ENCODE data around the gene SLC8B1. TPM values are rescaled to one million over a fixed set of nuclear protein-coding genes. Genes with fewer than 3 reads are reported as not detected.

Gene SLC8B1
- 10 to 100 TPM; 13.7 to 23.8 TPM for total RNA-seq
- 10 to 100 TPM in 1 of 2 donors, 1 to 10 TPM in 1; 9.9 to 14.7 TPM for polyA plus RNA-seq

DNA sequence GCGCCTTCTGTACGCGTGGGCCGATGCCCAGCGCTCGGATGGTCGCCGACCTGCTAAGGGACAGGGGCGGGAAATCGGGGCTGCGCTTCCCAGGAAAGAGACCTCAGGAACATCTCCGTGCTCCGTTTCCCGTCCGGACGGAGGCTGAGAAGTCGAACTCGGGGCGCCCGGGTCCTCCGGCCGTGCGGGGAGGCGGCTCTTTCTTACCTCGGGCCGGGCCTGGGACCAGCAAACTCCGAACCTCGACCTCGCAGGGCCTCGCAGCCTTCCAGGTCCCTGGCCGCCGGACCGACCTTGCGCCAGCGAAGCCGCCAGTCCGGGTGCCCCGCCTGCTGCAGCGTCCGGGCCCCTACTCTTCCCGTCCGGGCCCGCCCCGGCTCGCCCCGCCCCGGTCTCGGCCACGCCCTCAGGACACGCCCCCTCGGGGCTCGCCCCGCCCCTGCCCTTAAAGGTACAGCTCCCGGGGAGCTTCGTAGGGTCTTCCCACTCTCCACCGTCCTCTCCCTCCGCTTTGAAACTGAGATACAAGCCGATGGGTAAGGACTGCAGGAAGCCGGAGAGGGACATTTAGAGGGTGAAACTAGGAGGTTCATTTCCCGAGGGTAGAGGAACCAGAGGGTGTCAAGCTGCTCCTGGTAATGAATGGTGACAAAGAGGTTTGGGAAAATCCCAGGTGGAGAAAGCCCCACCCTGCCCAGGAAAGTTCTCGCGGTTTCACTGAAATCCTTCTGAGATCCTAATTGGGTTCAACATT, at the start of gene SLC8B1:
Gene SLC8B1, minus strand, starts transcription at position 324 of the 754 bp plus-strand sequence. CDS start 2,231 bp downstream, outside the sequence.
- no peaks in the 10 kb centered on the region for H3K9me3 ChIP-seq (ENCODE audit: control insufficient read depth in 4 of 4, low read length in 3 of 4)

More for the DNA sequence above, at the start of gene SLC8B1:
- peak; percentile 98 for DNase-seq (ENCODE audit: low spot score)
- H3K27me3 ChIP-seq (ENCODE audit: control insufficient read depth in 4 of 4, insufficient read depth in 4 of 4, low read length in 3 of 4), result no peaks in the 10 kb centered on the region
- peaks cover 0 to 13% (median 8%) of the 10 kb centered on the region in 4 donors for H3K4me1 ChIP-seq (ENCODE audit: control insufficient read depth in 4 of 4, insufficient read depth in 4 of 4, low read length in 3 of 4)
- H3K9ac ChIP-seq (ENCODE audit: low read depth in 1 of 2, low read length in 2 of 2), result peak within 1 kb of the TSS; percentile 78 to 80
- peaks cover 0 to 13% (median 5%) of the 10 kb centered on the region in 4 donors for H3K36me3 ChIP-seq (ENCODE audit: control insufficient read depth in 4 of 4, insufficient read depth in 3 of 4, low read depth in 1 of 4, low read length in 3 of 4)
- under 1% methylated on average over 62 of the region's 62 CpGs for WGBS
- peak within 1 kb of the TSS; percentile 53 to 91 (median 82) for H3K4me3 ChIP-seq (ENCODE audit: low read depth in 1 of 3, low read length in 3 of 3)
- H3K27ac ChIP-seq (ENCODE audit: low read depth in 1 of 2, low read length in 2 of 2), result peak within 1 kb of the TSS; percentile 46 to 56
- TF ChIP-seq HNF4G (IDR thresholded peaks at IDR 0.05) (no peak), FOXA1 (IDR thresholded peaks at IDR 0.05) (no peak), FOXA2 (IDR thresholded peaks at IDR 0.05) (no peak), RAD21 (IDR thresholded peaks at IDR 0.05) (peak in 1 of 2 donors; percentile 28), RXRA (IDR thresholded peaks at IDR 0.05) (no peak), HNF4A (conservative IDR thresholded peaks at IDR 0.05) (peak in 1 of 2 donors; percentile 43), GABPA (IDR thresholded peaks at IDR 0.05 in 1 of 2, conservative IDR thresholded peaks at IDR 0.05 in 1 of 2) (no peak), EGR1 (IDR thresholded peaks at IDR 0.05; ENCODE audit: low read depth in 2 of 2) (no peak), JUND (IDR thresholded peaks at IDR 0.05) (no peak), TAF1 (conservative IDR thresholded peaks at IDR 0.05) (peak; percentile 37), NR2F2 (IDR thresholded peaks at IDR 0.05) (no peak), YY1 (IDR thresholded peaks at IDR 0.05) (peak; percentile 45), SP1 (IDR thresholded peaks at IDR 0.05) (peak; percentile 31)
- TF ChIP-seq, protein P1, sequence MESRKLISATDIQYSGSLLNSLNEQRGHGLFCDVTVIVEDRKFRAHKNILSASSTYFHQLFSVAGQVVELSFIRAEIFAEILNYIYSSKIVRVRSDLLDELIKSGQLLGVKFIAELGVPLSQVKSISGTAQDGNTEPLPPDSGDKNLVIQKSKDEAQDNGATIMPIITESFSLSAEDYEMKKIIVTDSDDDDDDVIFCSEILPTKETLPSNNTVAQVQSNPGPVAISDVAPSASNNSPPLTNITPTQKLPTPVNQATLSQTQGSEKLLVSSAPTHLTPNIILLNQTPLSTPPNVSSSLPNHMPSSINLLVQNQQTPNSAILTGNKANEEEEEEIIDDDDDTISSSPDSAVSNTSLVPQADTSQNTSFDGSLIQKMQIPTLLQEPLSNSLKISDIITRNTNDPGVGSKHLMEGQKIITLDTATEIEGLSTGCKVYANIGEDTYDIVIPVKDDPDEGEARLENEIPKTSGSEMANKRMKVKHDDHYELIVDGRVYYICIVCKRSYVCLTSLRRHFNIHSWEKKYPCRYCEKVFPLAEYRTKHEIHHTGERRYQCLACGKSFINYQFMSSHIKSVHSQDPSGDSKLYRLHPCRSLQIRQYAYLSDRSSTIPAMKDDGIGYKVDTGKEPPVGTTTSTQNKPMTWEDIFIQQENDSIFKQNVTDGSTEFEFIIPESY (IDR thresholded peaks at IDR 0.05), result no peak
- TF ChIP-seq, protein P2, sequence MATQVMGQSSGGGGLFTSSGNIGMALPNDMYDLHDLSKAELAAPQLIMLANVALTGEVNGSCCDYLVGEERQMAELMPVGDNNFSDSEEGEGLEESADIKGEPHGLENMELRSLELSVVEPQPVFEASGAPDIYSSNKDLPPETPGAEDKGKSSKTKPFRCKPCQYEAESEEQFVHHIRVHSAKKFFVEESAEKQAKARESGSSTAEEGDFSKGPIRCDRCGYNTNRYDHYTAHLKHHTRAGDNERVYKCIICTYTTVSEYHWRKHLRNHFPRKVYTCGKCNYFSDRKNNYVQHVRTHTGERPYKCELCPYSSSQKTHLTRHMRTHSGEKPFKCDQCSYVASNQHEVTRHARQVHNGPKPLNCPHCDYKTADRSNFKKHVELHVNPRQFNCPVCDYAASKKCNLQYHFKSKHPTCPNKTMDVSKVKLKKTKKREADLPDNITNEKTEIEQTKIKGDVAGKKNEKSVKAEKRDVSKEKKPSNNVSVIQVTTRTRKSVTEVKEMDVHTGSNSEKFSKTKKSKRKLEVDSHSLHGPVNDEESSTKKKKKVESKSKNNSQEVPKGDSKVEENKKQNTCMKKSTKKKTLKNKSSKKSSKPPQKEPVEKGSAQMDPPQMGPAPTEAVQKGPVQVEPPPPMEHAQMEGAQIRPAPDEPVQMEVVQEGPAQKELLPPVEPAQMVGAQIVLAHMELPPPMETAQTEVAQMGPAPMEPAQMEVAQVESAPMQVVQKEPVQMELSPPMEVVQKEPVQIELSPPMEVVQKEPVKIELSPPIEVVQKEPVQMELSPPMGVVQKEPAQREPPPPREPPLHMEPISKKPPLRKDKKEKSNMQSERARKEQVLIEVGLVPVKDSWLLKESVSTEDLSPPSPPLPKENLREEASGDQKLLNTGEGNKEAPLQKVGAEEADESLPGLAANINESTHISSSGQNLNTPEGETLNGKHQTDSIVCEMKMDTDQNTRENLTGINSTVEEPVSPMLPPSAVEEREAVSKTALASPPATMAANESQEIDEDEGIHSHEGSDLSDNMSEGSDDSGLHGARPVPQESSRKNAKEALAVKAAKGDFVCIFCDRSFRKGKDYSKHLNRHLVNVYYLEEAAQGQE (IDR thresholded peaks at IDR 0.05), result peak; percentile 55
- TF ChIP-seq, protein P3, sequence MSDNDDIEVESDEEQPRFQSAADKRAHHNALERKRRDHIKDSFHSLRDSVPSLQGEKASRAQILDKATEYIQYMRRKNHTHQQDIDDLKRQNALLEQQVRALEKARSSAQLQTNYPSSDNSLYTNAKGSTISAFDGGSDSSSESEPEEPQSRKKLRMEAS (IDR thresholded peaks at IDR 0.05), result peak; percentile 27
- TF ChIP-seq, protein P4, sequence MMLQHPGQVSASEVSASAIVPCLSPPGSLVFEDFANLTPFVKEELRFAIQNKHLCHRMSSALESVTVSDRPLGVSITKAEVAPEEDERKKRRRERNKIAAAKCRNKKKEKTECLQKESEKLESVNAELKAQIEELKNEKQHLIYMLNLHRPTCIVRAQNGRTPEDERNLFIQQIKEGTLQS (IDR thresholded peaks at IDR 0.05), result no peak
- TF ChIP-seq, protein P5, sequence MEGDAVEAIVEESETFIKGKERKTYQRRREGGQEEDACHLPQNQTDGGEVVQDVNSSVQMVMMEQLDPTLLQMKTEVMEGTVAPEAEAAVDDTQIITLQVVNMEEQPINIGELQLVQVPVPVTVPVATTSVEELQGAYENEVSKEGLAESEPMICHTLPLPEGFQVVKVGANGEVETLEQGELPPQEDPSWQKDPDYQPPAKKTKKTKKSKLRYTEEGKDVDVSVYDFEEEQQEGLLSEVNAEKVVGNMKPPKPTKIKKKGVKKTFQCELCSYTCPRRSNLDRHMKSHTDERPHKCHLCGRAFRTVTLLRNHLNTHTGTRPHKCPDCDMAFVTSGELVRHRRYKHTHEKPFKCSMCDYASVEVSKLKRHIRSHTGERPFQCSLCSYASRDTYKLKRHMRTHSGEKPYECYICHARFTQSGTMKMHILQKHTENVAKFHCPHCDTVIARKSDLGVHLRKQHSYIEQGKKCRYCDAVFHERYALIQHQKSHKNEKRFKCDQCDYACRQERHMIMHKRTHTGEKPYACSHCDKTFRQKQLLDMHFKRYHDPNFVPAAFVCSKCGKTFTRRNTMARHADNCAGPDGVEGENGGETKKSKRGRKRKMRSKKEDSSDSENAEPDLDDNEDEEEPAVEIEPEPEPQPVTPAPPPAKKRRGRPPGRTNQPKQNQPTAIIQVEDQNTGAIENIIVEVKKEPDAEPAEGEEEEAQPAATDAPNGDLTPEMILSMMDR (IDR thresholded peaks at IDR 0.05; ENCODE audit: low read depth, low read length, missing input control), result no peak
